GM10248 (cell line): ENCODE data around the gene CXCL11.

Source experiments
- CTCF ChIA-PET: fragments of 300-600 bp; sonication (Branson Sonifier 250); formaldehyde crosslinking; extraction: SDS; loops from one replicate; lab custom pipeline; 2021; ENCODE audit warnings: antibody characterized with exemption; lab: Yijun Ruan, JAX
- POLR2A ChIA-PET: fragments of 350-650 bp; sonication (Branson Sonifier 250); formaldehyde crosslinking; extraction: SDS; loops from one replicate; lab custom pipeline; 2020; ENCODE audit warnings: antibody characterized with exemption; lab: Yijun Ruan, JAX
- DNase-seq: peaks from one replicate; pipeline ENCODE4 v3.0.0; 2012; ENCODE audit errors: extremely low spot score
- CTCF ChIP-seq: IDR thresholded peaks from 2 replicates; pipeline ENCODE4 v1.5.1; 2012; ENCODE audit warnings: mild to moderate bottlenecking, low read depth; ENCODE audit errors: extremely low read depth, missing control alignments, control extremely low read depth

CXCL11 gene

GRCh38 chr4:76072760-76073159, 36.9 kb upstream of the CXCL11 start:
- TF ChIP-seq CTCF = no peak
- no peak for DNase-seq
- ChIA-PET POLR2A (no interaction called here), CTCF (interaction anchor here (1.5 kb wide), 1 partner anchor 12 kb away, joined by 5 read pairs; no protein-coding TSS in a partner anchor)

- ChIA-PET CTCF (interaction anchor here (1.0 to 3.2 kb wide), 13 partner anchors 9 to 175 kb away, joined by 3 to 39 read pairs (median 7); partner anchors contain the start of genes CXCL10 and SDAD1), POLR2A (no interaction called here)
- TF ChIP-seq CTCF = peak; percentile 86
- peak; percentile 70 for DNase-seq
Measured at GRCh38 chr4:76067652-76068286, 31.9 kb upstream of the CXCL11 start.

GRCh38 chr4:76066546-76066945, 30.7 kb upstream of the CXCL11 start:
- TF ChIP-seq CTCF = no peak
- CTCF ChIA-PET = interaction anchor here (0.7 to 3.2 kb wide), 13 partner anchors 12 to 174 kb away, joined by 3 to 39 read pairs (median 6); partner anchors contain the start of genes CXCL10 and SDAD1
- DNase-seq = no peak
- POLR2A ChIA-PET = no interaction called here

GRCh38 chr4:76061982-76062381, 26.1 kb upstream of the CXCL11 start:
- POLR2A ChIA-PET = no interaction called here
- CTCF ChIA-PET = interaction anchor here (1.1 to 5.1 kb wide), 9 partner anchors 9 to 166 kb away, joined by 3 to 43 read pairs (median 4); partner anchors contain the start of genes ART3, NAAA and SDAD1
- peak; percentile 53 for DNase-seq
- no peak for TF ChIP-seq CTCF

- DNase-seq = no peak
- no peak for TF ChIP-seq CTCF
- ChIA-PET POLR2A (no interaction called here), CTCF (interaction anchor here (1.1 to 5.1 kb wide), 6 partner anchors 10 to 145 kb away, joined by 3 to 43 read pairs (median 4); partner anchors contain the start of genes ART3 and SDAD1)
Measured at GRCh38 chr4:76061421-76061820, 25.6 kb upstream of the CXCL11 start.

- TF ChIP-seq CTCF = no peak
- CTCF ChIA-PET = interaction anchor here (5.1 kb wide), 1 partner anchor 65 kb away, joined by 43 read pairs; no protein-coding TSS in a partner anchor
- POLR2A ChIA-PET = no interaction called here
- no peak for DNase-seq
Measured at GRCh38 chr4:76060506-76060905, 24.6 kb upstream of the CXCL11 start.
